K562 (cell line): ENCODE data around the gene TUT1. TPM values are rescaled to one million over a fixed set of nuclear protein-coding genes. Genes with fewer than 3 reads are reported as not detected.
A peak's percentile ranks its signal among the peaks of the same experiment; 100 is the strongest.

Experiments
- BCL6 ChIP-seq: fragments of 250-450 bp; sonication (Bioruptor Pico); IDR thresholded peaks from 2 replicates; pipeline ENCODE4 v1.4.0; 2020
- CEBPZ ChIP-seq: fragments of 150-350 bp; IDR thresholded peaks from 2 replicates; pipeline ENCODE4 v1.6.1; 2014; ENCODE audit warnings: low read depth, mild to moderate bottlenecking, low read length, borderline replicate concordance
- CHD4 ChIP-seq: fragments of 200-600 bp; sonication (generic); IDR thresholded peaks from 3 replicates; pipeline ENCODE4 v1.6.1; 2012; ENCODE audit warnings: low read depth, mild to moderate bottlenecking, mixed read lengths, low read length, inconsistent platforms; ENCODE audit not compliant: insufficient read depth, insufficient replicate concordance, poor library complexity, severe bottlenecking
- DPF2 ChIP-seq: fragments of 450-650 bp; IDR thresholded peaks from 2 replicates; pipeline ENCODE4 v1.6.1; 2016
- ESRRA ChIP-seq: fragments of 450-650 bp; IDR thresholded peaks from 2 replicates; pipeline ENCODE4 v1.6.1; 2014; ENCODE audit warnings: low read depth, mild to moderate bottlenecking, moderate library complexity, borderline replicate concordance
- FOXJ2 ChIP-seq: fragments of 200-800 bp; sonication (Bioruptor generic); IDR thresholded peaks from 2 replicates; pipeline ENCODE4 v1.6.1; 2016; ENCODE audit warnings: missing genetic modification characterization, missing compliant biosample characterization
- GABPB2 ChIP-seq: fragments of 250-450 bp; sonication (Bioruptor Pico); conservative IDR thresholded peaks from 2 replicates; pipeline ENCODE4 v1.5.1; 2021; ENCODE audit warnings: mild to moderate bottlenecking
- JUND ChIP-seq, 2 experiments: IDR thresholded peaks; 2 replicates in 1 of 2; 3 replicates in 1 of 2; pipeline ENCODE4 v1.6.1; 2011; ENCODE audit warnings: borderline replicate concordance in 2 of 2, low read depth in 2 of 2, low read length in 2 of 2, improper control_type of control experiment in 1 of 2, missing biosample characterization in 1 of 2, missing genetic modification characterization in 1 of 2, missing genetic modification reagents in 1 of 2
- LARP7 ChIP-seq: fragments of 450-650 bp; IDR thresholded peaks from 2 replicates; pipeline ENCODE4 v1.6.1; 2016
- MAFF ChIP-seq: IDR thresholded peaks from 2 replicates; pipeline ENCODE4 v1.6.1; 2012; ENCODE audit warnings: low read length, improper control_type of control experiment
- PHB ChIP-seq: fragments of 250-450 bp; sonication (Bioruptor Pico); IDR thresholded peaks from 2 replicates; pipeline ENCODE4 v1.5.0; 2021
- POLR2G ChIP-seq: fragments of 200-400 bp; formaldehyde crosslinking; IDR thresholded peaks from 2 replicates; pipeline ENCODE4 v1.6.1; 2017; ENCODE audit warnings: low read depth, mild to moderate bottlenecking, antibody characterized with exemption, low read length, moderate library complexity
- SRF ChIP-seq, 2 experiments: fragments of 250-450, 450-650 bp in 1 of 2; sonication (Bioruptor Pico) in 1 of 2; sonication (generic) in 1 of 2; formaldehyde crosslinking; IDR thresholded peaks; 2 replicates each; pipeline versions ENCODE4 v1.5.0 to v1.5.1; 2020 to 2022; ENCODE audit warnings: mild to moderate bottlenecking in 1 of 2, missing genetic modification reagents in 1 of 2
- ZBTB11 ChIP-seq, 3 experiments: fragments of 200-800 bp in 1 of 3; fragments of 250-450 bp in 1 of 3; fragments of 450-650 bp in 1 of 3; sonication (Bioruptor Pico) in 1 of 3; sonication (Bioruptor generic) in 1 of 3; formaldehyde crosslinking in 1 of 3; IDR thresholded peaks; 2 replicates each; pipeline versions ENCODE4 v1.6.1 to v1.8.0; 2016 to 2022; ENCODE audit warnings: mild to moderate bottlenecking in 2 of 3, missing genetic modification characterization in 2 of 3, missing compliant biosample characterization in 1 of 3, moderate library complexity in 1 of 3
- ZFP1 ChIP-seq: fragments of 450-650 bp; formaldehyde crosslinking; IDR thresholded peaks from 2 replicates; pipeline ENCODE4 v1.4.0; 2020; ENCODE audit warnings: mild to moderate bottlenecking, mixed read lengths
- ZNF143 ChIP-seq: sonication (generic); formaldehyde crosslinking; IDR thresholded peaks from 2 replicates; pipeline ENCODE4 v1.9.0; 2022; ENCODE audit warnings: mild to moderate bottlenecking, missing genetic modification reagents
- ZNF217 ChIP-seq: sonication (generic); formaldehyde crosslinking; IDR thresholded peaks from 2 replicates; pipeline ENCODE4 v1.8.0; 2022; ENCODE audit warnings: mild to moderate bottlenecking, missing genetic modification reagents
- ZNF316 ChIP-seq: fragments of 450-650 bp; IDR thresholded peaks from 2 replicates; pipeline ENCODE4 v1.6.1; 2016
- ZNF436 ChIP-seq: fragments of 250-450, 450-650 bp; sonication (Bioruptor Pico); formaldehyde crosslinking; IDR thresholded peaks from 2 replicates; pipeline ENCODE4 v1.7.0; 2020; ENCODE audit warnings: mild to moderate bottlenecking
- ZNF644 ChIP-seq: fragments of 200-800 bp; sonication (Bioruptor generic); IDR thresholded peaks from 2 replicates; pipeline ENCODE4 v1.6.1; 2016; ENCODE audit warnings: low read depth, missing genetic modification characterization, missing compliant biosample characterization
- ZNF76 ChIP-seq: fragments of 250-450 bp; sonication (Bioruptor Pico); IDR thresholded peaks from 2 replicates; pipeline ENCODE4 v1.4.0; 2020; ENCODE audit warnings: mild to moderate bottlenecking, moderate library complexity, borderline replicate concordance
- polyA plus RNA-seq, 8 experiments: library from polyadenylated mRNA; depleted of rRNA in 4 of 8; stranded (reverse) in 5 of 8; unstranded in 3 of 8; fragments of >200 nt; fragmentation: Nextera tagmentation in 2 of 8; fragmentation: Illumina TruSeq in 1 of 8; extraction: Ambion mirVana in 2 of 8; extraction: Trizol in 1 of 8; gene quantifications; 2 replicates each; pipeline versions ENCODE4 v1.2.1 to v1.2.3, GENCODE V29; 2011 to 2014; ENCODE audit warnings: inconsistent platforms in 1 of 8, missing spikeins in 1 of 8
- total RNA-seq, 7 experiments: library from RNA; depleted of rRNA in 6 of 7; stranded (reverse); fragments of >200 nt in 6 of 7; fragmentation: Illumina TruSeq in 2 of 7; extraction: Trizol in 2 of 7; gene quantifications; 2 replicates each; pipeline versions ENCODE4 v1.2.1 to v1.2.3, GENCODE V29; 2011 to 2021; ENCODE audit warnings: low replicate concordance in 1 of 7

TUT1 gene
- total and polyA plus RNA-seq, 9 of the 15 experiments (the other 6 are each of a cell fraction or from before 2014, with no cell fraction given) = 0.66 to 44.3 (median 15.7) TPM

DNA sequence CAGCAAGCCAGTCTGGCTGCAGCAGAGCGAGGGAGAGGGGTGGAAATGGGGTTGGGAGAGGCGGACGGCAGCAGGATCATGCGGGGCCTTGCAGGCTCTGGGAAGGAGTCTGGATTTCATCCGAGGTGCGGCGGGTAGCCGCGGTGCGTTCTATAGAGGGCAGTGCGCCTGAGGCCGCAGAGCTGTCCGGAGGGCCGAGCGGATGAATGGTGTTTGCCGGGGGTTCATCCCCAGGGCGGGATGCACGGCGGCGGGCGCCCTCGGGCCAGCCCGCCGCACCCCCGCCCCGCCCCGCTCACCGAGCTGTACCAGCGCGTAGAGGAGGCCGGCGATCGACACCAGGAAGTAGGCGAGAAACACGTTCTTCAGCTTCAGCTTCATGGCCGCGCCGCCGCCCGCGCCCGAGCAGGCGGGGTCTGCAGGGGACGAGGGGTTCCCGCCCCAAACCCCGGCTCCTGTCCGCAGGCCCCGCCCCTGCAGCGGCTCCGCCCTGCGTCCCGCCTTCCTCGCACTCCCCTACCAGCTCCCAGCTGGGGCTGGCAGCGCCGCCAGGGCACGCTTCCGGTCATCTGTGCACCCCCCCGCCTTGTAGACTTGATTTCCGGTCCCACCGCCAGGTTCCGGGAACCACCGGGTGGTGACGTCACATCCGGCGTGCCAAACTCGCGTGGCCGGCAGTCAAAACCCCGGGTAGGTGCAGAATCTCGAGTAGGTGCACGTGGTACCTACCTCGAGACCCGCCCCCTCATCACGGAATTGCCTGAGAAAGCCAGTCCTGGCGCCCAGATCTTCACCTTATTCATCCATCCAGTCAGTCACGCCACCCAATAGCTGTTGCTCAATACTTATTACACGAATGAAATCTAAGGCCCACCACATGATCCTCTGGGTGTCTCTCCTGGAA is 30.5 kb upstream of the TUT1 start, which contains the start of gene B3GAT3 (continued):
- TF ChIP-seq BCL6 (no peak), JUND (IDR thresholded peaks at IDR 0.05; ENCODE audit: borderline replicate concordance, low read depth, low read length) (peak; percentile 94), JUND (tag; IDR thresholded peaks at IDR 0.05; ENCODE audit: borderline replicate concordance, low read depth, low read length) (peak; percentile 91), CEBPZ (no peak), ZNF436 (CRISPR knock-in tag) (no peak), SRF (CRISPR knock-in tag; IDR thresholded peaks at IDR 0.05) (peak in 1 of 2 experiments; percentile 45; a peak in 2 of 4 replicates), PHB (CRISPR knock-in tag) (0 out of 2 replicates have a peak, but pooled peaks have one; percentile 42), CHD4 (no peak), ZNF217 (CRISPR knock-in tag) (no peak), ZBTB11 (CRISPR knock-in tag; IDR thresholded peaks at IDR 0.05) (peak; percentile 88 to 98 (median 95)), ZNF76 (CRISPR knock-in tag) (no peak), DPF2 (peak; percentile 48), ZNF143 (CRISPR knock-in tag) (no peak), POLR2G (peak; percentile 93), MAFF (no peak), ZNF644 (tag) (no peak), FOXJ2 (tag) (no peak), ESRRA (peak; percentile 50; the same call in 1 of the 2 replicates), ZNF316 (no peak), LARP7 (0 out of 2 replicates have a peak, but pooled peaks have one; percentile 47), GABPB2 (CRISPR knock-in tag) (no peak), ZFP1 (CRISPR knock-in tag) (no peak)
